ENCODE measurements around the gene PTTG1IP.

PTTG1IP gene

DNA sequence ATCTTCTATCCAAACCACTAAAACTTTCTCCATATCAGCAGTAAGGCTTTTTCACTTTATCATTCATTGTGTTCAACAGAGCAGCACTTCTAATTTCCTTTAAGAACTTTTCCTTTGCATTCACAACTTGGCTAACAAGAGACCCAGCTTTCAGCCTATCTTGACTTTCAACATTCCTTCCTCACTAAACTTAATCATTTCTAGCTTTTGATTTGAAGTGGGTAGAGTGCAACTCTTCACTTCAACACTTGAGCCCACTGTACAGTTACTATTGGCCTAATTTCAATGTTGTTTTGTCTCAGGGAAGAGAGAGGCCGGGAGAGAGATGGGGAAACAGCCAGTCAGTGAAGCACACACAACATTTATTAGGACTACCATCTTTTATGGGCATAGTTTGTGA lies 73.8 kb downstream of the PTTG1IP start:
- DNase-seq (ENCODE audit: low read depth, low spot score): no peak
- no peak overlapping the region for H3K4me3 ChIP-seq (ENCODE audit: low read depth, low read length)
- in situ Hi-C loops (cut with HindIII; ENCODE audit: low sequenced_read_pairs): no loop called here

More for the DNA sequence above, 73.8 kb downstream of the PTTG1IP start:
- no peak for TF ChIP-seq CTCF (IDR thresholded peaks at IDR 0.05; ENCODE audit: low read depth, low read length)

Data from astrocyte of the spinal cord (primary cell).